Measurements from ENCODE around the gene SPATS2L.

The SPATS2L gene

DNA sequence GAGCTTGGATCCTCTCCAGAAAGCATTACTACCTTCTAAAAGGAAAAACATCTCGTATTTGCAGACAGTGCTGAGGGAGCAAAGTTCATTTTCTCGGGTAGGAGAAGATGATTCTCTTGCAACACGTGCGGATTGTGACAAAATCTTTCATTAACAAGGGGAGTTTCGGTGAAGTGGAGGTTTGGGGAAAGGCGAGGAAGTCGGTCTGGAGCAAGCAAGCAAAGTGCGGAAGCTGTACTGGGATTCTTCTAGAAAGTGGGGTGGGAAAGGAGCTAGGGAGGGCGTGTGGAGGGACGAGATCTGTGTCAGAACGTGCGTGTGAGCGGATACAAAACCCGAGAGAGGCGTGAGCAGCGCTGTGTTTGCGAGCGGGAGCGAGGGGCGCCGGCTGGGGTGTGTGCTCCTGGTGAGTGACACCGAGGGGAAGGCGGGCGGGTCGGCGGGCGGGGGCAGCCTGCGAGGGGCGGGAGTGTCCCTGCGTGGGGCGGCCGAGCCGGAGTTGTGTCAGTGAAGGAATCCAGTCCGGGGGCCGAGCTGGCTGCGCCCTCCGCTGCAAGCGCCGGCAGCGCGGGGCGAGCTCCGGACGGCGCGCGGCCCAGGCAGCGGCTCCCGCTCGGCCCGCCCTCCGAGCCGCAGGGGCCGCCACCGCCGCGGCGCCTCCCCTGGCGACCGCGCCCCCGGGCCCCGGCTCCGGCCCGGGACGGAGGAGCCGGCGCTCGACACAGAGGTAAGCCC, at the start of gene SPATS2L:
SPATS2L (plus strand) TSS at position 498 of the 735 bp plus-strand sequence. CDS start 82,552 bp downstream, outside the sequence.
- DNase-seq (ENCODE audit: low read depth), result peak; percentile 47

DNA sequence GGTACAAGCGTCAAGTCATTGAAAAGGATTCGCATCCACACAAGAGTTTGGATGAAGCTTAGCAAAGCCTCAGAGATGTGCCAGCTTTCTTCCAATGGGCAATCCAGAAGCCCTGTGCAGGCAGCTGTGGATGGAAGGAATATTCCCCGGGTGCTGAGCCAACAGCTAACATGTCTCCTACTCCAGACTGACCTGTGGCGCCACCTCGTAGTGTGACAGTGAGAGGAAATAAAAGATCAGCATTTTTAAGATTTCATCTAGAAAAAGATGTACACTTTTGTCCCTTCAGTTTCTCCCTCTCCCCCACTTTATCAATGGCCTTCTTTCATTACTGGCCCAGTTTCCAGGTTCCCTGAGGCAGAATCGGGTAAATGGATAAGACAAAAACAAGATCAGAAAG, 48.9 kb upstream of the SPATS2L start:
- no peak for DNase-seq (ENCODE audit: low read depth)

DNA sequence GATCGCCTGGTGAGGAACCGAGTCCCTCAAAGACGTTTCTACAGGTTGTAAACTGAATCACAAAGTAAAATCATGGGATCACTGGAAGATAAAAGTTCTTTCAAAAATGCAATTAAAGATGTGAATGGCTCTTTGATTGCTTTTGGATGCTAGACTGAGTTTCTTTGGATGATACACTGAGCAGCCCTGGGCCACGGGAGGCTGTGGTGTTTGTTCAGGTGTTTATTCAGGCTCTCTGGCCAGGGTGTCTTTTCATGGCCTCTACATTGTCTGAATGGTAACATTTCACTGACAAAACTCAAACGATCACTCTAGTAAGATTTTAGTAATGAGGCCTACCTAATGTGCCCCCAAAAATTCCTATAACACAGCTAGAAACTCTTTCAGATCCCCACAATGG, 48.4 kb upstream of the SPATS2L start:
- no peak for DNase-seq (ENCODE audit: low read depth)

- no peak for DNase-seq (ENCODE audit: low read depth)
Measured at GRCh38 chr2:200258881-200259576, 47.5 kb upstream of the SPATS2L start.

GRCh38 chr2:200259577-200259957, 46.9 kb upstream of the SPATS2L start:
- no peak for DNase-seq (ENCODE audit: low read depth)

GRCh38 chr2:200262047-200262446, 44.4 kb upstream of the SPATS2L start:
- DNase-seq (ENCODE audit: low read depth), result no peak

DNA sequence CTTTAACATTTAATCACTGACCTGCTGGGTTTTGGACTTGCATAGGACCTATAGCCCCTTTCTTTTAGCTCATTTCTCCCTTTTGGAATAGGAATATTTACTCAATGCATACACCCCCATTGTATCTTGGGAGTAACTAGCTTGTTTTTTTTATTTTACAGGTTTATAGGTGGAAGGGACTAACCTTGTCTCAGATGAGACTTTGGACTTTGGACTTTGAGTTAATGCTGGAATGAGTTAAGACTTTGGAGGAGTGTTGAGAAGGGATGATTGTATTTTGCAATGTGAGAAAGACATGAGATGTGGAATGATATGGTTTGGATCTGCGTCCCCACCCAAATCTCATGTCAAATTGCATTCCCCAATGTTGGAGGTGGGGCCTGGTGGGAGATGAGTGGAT, 43.2 kb upstream of the SPATS2L start:
- DNase-seq (ENCODE audit: low read depth), result no peak

GRCh38 chr2:200264631-200265030, 41.9 kb upstream of the SPATS2L start:
- DNase-seq (ENCODE audit: low read depth), result no peak

- DNase-seq (ENCODE audit: low read depth), result no peak
Measured at GRCh38 chr2:200266406-200266805, 40.1 kb upstream of the SPATS2L start.

GRCh38 chr2:200267350-200267749, 39.1 kb upstream of the SPATS2L start:
- no peak for DNase-seq (ENCODE audit: low read depth)

DNA sequence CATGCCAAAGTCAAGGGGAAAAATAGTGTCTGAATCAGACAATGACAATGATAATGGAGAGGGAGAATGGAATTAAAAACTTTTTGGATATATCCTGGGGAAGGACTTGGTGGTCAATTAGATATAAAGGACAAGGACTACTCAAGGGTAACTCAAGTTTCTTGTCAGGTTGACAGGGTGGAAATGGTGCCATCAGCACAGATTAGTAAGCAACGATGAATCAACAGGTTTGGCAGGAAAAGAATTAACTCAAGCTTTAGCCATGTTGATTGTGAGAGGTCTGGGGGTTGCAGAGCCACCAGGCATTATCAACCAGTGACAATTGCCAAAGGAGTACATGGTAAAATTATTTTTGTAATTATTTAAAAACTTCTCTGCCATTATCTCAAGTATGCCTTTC, 35.8 kb upstream of the SPATS2L start:
- DNase-seq (ENCODE audit: low read depth), result no peak

DNA sequence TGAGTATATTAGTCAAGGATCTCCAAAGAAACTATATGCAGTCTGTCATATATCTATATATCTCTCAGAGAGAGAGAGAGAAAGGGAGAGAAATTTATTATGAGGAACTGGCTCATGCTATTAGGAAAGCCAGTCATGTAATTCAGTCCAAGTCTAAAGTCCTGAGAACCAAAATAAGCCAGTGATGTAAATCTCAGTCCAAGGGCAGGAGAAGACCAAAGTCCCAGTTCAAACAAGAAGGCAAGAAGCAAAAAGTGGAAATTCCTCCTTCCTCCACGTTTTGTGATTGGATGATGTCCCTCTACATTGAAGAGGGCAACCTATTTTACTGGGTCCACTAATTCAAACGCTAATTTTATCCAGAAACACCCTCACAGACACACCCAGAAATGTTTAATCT, 34.2 kb upstream of the SPATS2L start:
- DNase-seq (ENCODE audit: low read depth), result no peak

GRCh38 chr2:200274116-200275075, 32.1 kb upstream of the SPATS2L start:
- no peak for DNase-seq (ENCODE audit: low read depth)

GRCh38 chr2:200275295-200276013, 31.0 kb upstream of the SPATS2L start:
- no peak for DNase-seq (ENCODE audit: low read depth)

DNA sequence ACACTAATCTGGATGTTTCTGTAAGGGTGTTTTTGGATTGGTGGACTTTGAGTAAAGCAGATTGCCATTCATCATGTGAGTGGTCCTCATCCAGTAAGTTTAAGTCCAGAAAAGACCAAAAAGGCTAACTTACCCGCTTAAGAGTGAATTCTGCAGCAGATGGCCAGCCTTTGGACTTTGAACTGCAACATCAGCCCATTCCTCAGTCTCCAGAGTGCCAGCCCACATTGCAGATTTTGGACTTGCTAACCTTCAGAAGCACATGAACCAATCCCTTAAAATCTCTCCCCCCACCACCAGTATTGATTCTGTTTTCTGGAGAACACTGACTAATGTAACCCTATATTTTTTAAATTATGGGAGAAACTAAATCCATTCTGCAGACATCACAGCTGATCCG, 30.0 kb upstream of the SPATS2L start:
- no peak for DNase-seq (ENCODE audit: low read depth)

DNA sequence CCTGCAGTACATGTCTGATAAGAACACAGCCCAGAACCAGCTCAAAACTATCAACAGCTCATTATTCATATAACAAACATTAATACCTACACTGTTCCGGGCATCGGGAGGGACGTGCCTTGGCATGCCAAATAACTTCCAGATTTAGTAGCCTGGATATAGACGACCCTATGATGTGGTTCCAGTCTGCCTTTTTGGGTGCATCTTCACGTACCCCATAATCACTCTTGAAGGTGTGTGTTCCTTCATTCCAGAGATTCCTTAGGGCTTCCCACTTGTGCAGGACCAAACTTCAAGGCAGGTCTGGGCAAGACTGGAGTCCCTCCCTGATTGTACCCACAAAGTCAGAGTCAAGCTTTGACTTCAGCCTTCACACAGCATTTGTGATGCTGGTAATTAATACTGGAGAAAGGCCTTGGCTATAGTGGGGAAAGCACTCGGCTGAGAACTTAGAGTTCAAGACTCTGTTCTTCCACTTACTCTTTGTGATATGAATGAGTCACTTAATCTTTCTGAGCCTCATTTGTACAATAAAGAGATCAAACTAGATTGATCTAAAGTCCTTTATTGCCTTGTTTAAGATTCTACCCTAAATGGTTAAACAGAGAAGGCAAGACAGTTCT, 27.7 kb upstream of the SPATS2L start:
- DNase-seq (ENCODE audit: low read depth), result no peak

DNA sequence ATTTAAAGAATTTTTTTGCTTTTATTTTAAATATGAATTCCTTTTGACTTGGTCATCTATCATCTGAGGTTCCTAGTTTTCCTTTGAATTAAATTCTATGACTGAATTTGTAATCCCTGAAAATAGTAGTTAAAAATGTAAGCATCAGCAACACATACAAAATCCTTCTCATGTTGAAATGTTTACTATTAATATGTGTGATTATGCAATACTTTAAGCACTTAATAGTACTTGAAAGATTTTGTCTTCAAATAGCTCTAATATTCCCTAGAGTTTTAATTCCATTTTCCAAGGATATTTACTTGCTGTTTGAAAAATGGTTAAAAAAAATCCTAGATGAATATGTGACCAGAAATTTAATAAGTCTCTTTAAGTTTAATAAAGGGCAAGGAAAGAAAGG, 26.6 kb upstream of the SPATS2L start:
- DNase-seq (ENCODE audit: low read depth), result no peak

DNA sequence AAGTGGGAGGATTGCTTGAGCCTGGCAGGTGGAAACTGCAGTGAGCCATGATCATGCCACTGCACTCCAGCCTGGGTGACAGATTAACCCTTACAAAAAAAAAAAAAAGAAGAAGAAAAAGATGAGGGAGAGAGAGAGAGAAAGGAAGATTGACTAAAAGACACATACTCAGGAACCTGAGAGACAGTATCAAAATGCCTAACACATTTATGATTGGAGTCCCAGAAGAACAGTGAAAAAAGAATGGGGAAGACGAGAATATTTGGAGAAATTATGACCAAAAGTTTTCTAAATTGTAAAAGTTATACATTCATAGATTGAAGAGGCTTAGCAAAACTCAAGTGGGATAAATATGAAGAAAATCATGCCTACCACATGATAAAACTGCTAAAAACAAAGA, 19.9 kb upstream of the SPATS2L start:
- no peak for DNase-seq (ENCODE audit: low read depth)

DNA sequence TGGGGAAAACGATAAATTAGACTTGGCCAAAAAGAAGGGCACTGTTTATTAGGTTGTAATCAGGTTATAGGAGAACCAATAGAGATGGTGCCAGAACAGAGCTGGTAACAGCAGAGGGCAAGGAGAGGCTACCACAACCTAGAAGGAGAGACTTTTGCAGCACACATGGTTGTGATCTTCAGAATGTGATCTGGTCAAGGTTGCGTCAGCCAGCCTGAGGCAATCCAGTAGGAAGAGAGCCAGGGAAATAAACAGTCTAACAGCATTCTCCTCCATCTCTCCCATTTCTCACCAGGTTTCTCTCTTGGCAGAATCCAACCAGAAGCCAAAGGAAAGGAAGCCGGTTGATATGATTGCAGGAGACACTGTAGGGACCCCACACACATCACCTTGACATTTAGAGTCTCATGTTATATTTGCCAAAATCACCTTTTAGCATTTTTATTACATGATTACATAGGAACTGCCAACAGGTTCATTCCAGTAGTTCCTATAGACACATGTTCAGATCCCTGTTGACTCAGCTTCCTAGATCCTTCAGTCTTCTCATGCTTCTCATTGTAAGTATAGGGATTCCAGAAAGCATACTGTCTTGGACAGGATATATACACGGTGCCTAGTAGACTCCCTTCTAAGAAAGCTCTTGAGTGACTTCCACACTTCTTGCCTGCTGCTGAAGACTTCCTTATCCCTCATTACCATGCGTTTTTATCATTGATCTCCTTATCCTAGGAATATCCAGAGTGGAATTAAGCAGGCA, 17.6 kb upstream of the SPATS2L start:
- peak; percentile 88 for DNase-seq (ENCODE audit: low read depth)

GRCh38 chr2:200296118-200296517, 10.4 kb upstream of the SPATS2L start:
- DNase-seq (ENCODE audit: low read depth), result no peak

GRCh38 chr2:200297100-200297499, 9.4 kb upstream of the SPATS2L start:
- no peak for DNase-seq (ENCODE audit: low read depth)

Data from fibroblast of the conjunctiva (primary cell).